NCI-H460 (cell line): Measurements from ENCODE around the gene CAPN12. TPM values are rescaled to one million over a fixed set of nuclear protein-coding genes. Genes with fewer than 3 reads are reported as not detected.

ENCODE experiments used
- DNase-seq: peaks from one replicate; pipeline ENCODE4 v3.0.0-alpha.2; 2016; ENCODE audit warnings: low read depth; ENCODE audit errors: extremely low read depth
- total RNA-seq: library from RNA; depleted of rRNA; stranded (reverse); fragments of >200 nt; shearing (Covaris generic); gene quantifications from 2 replicates; pipeline ENCODE4 v1.2.3, GENCODE V29; 2014

The CAPN12 gene
- total RNA-seq, 1 experiment from 2014 or later, result 0.15 TPM

DNA sequence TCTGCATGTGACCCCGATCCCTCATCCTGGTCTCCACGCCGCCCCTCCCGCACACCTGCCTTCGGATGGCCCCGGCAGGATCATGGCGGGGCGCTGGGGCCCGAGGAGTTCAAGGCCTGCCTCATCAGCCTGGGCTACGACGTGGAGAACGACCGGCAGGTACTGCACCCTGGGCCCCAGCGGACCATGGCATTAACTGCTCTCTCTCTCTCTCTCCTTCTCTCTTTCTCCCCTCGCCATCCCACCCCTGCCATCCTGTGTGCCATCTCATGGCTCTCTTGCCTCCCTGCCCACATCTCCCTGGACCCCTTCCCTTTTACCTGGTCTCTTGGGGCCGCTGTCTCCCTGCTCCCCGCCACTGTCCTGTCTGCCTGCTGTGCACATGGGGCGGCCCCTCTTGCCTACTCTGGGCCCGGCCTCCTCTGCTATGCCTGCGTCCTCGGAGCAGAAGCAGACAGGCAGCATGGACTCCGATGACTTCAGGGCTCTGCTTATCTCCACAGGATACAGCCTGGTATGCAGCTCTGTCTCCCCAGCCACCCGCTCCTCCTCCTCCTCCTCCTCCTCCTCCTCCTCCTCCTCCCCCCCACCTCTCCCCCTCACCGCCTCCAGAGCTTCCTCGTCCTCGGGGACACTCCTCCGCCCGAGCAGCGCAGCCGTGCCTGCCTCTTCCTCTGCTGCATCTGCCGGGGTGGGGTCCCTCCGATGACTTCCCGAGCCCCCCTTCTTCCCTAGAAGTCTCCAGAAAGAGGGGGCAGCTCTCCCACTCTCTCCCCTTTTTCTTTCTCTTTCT, 16.2 kb downstream of the CAPN12 start:
- no peak for DNase-seq

DNA sequence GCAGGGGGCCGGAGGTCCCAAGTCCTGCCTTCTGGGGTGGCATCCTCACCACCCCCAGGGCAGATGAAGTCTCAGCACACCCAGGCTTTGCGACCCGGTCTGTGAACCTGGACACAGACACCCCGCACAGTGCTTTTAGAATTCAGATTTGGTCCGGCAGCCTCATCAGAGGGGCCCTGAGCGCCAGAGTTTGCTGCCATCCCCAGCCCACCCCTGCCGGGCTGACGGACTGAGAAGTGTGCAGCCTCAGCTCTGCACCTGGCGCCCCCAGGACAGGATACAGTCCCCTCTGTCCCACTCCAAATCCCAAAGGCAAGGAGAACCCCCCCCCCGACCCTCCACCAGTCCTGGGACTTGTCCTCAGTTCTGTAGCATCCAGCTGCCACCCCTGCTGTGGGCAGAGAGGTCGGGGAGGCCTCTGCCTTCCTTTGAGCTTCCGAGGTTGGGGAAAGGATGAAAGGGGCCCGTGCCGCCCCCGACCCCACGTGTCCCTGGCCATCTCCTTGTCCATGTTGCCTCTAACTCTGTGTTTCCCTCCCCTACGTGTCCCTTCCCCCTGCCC, 16.9 kb downstream of the CAPN12 start:
- DNase-seq, result no peak

- no peak for DNase-seq
These were observed 17.4 kb downstream of the CAPN12 start for GRCh38 chr19:38726761-38727301.

DNA sequence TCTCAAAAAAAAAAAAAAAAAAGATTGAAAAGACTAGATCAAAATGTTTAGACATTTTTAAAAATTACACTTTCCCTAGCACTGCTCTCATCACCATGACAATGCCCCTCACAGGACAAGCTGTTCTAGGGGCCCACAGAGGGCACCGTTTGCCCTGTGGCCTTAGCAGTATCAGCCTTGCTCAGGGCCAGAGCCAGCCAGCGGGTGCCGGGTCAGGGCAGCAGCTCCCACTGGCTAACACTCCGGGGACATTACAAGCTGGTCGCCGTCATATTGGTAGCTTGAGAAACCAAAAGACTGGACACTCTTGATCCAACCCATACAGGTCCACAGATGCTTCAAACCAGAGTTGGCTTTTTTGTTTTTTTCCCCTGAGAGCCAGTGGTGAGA, 18.0 kb downstream of the CAPN12 start:
- DNase-seq, result no peak

DNA sequence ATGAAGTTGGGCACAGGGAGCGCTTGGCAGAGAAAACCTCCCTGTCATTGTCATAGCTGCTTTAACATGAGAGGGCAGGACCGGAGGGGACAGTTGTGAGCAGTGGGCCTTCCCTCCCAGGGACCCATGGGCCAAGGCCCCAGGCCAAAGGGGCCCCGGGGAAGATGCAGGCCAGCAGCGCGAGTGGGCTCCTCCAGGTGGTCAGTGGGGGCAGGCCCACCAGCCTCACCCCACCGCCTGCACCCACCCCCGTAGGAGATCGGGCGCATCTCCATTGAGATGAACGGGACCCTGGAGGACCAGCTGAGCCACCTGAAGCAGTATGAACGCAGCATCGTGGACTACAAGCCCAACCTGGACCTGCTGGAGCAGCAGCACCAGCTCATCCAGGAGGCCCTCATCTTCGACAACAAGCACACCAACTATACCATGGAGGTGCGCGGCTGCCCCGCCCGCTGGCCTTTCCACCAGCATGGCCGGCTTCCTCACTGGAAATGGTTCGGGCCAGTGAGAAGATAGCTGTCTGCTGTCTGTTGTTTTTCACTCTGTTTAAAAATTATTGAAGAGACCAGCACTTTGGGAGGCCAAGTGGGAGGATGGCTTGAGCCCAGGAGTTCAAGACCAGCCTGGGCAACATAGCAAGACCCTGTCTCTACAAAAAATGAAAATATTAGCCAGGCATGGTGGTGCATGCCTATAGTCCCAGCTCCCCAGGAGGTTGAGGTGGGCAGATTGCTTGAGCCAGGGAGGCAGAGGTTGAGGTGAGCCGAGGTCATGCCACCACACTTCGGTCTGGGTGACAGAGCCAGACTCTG, 18.6 kb downstream of the CAPN12 start:
- DNase-seq, result no peak

- no peak for DNase-seq
These were observed 20.1 kb downstream of the CAPN12 start for GRCh38 chr19:38723990-38724854.

GRCh38 chr19:38723606-38723965, 20.7 kb downstream of the CAPN12 start:
- DNase-seq, result no peak

- DNase-seq, result no peak
These were observed 21.2 kb downstream of the CAPN12 start for GRCh38 chr19:38722947-38723605.

DNA sequence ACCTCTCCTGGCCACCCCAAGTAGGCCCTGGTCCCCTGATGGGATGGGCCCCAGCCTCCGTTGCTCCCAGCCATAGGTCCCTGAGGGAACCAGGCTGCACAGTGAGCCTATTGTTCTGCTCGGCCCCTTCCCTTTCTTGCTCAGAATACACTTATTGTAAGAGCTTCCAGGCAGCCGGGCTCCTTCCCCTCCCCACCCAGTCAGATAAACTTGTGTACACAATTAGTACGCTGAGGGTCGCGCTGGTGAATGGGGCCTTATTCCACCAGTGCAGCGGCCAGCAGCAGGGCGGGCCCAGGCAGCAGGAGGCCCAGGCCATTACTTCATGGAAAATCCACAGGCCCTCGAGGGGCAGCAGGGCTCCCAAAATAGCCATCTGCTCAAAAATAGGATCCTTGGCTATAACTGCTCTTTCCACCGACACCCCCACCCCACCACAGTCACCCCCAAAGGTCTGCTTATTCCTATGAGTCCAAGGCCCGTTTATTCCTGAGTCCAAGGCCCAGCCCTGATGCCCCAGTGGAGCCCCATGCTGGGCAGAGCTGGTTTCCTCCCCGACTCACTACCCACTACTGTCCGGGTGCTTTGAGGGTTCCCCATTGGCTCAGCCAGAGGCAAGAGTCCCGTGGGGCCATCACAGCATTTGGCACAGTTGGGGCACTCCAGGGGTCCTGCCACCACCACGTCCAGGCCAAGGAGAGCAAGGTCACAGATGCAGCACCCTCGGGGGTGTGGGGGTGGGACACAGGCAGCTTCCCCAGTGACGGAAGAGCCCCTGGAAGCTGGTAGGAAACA, 22.1 kb downstream of the CAPN12 start:
- DNase-seq, result no peak

GRCh38 chr19:38721496-38721895, 22.8 kb downstream of the CAPN12 start:
- DNase-seq, result no peak

DNA sequence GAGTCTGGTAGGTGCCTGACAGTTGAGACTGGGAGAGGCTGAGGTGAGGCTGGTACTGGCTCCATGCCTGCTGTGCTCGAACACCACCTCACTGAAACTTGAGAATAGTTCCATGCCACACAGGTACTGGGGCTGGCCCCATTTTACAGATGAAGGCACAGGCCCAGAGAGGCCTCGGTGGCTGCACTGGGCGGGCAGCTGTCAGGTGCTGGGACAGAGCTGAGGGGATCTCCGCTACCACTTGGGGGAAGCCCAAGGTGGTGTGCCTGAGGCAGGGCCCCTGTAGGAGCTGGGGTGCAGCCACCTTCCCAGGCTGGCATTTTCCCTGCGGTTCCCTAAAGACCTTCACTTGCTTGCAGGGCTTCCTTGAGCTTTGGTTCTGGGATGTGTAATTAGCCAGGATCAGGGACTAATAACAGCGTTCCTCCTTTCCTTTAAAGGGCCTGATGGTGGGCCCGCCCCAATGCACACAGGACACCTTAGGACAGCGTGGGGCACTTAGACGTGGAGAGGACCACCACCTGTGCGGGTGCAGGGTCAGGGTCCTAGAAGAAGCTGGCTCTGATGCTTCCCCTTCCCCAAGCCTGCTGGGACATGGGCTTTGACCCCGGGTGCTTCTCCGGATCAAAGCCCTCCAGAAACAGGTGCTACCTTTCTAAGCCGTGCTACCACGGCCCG, 23.6 kb downstream of the CAPN12 start:
- no peak for DNase-seq

DNA sequence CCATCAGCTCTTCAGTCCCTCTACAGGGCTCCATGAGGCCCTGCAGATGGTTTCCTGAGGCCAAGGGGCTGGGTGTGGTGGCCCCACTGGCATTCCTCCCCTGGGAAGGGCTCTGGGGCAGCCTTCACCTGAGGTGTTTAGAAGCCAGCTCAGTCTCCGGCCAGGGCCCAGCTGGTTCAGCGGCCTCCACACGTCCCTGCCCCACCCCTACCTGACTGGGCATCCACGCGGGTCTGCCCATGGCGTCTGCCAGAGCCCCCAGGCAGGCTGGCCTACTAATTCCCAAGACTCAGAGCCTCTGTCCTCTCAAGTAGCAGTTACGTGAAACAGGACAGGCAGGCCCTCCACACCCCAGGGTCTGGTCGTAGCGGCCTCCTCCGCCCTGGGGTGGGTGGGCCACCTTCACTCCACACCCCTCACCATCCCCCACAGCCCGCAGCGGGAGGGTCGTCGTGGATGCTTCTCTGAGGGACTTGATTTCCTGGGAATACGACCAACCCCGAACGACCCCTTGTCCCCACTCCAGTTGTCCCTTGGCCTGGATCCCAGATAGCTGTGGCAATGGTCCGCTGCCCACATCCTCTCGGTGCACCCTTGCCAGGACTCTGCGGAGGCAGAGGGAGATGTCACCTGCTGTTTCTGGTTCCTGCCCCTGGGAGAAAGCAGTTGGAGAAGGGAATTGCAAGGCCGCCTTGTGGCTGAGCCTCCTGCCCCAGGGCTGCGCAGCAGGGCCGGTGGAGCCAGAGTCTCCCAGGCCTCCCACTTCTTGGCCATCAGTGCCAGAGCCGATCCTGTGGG, 24.3 kb downstream of the CAPN12 start:
- DNase-seq, result no peak

DNA sequence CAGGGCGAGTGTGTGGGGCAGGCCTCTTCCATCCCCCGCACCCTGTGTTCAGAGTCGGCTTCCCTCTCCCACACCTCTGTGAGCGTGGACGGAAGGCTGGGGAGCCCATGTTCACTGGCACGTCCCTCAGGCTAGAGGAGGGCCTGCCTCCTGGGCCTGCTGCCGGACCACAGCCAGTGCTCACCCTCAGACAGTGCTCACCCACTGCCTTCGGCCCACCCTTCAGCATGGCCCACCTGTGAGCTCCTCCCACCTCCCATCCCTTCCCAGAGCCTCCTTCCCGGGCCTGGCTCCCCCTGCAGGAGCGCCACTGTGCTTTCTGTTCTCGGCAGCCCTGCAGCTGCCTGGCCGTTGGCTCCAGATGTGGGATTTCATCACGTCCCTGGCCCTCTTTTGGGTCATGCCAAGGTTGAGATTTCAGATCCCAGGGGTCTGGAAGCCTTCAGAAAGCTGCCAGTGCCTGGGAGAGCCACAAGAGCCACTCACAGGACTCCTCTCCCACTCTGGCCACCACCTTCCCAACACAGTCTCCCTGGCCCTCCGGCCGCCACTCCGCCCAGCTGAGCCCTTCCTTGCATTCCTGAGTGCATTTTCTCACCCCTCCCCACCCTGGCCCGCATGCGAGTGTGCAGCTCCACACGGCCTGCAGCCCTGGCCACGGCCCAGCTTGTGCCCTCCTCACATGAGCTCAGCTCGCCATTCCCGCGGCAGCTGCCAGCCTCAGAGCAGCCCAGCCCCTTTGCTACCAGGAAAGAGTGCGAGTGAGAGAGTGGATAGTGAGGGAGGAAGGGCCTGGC, 25.3 kb downstream of the CAPN12 start:
- DNase-seq, result no peak

- DNase-seq, result no peak
These were observed 26.4 kb downstream of the CAPN12 start for GRCh38 chr19:38717855-38718254.

GRCh38 chr19:38717051-38717450, 27.2 kb downstream of the CAPN12 start:
- DNase-seq, result no peak

GRCh38 chr19:38715555-38715954, 28.7 kb downstream of the CAPN12 start:
- no peak for DNase-seq

GRCh38 chr19:38714354-38714778, 29.9 kb downstream of the CAPN12 start:
- DNase-seq, result no peak
